Type B pancreatic cell (in vitro differentiated cells): ENCODE data around the gene CARD14. TPM values are rescaled to one million over a fixed set of nuclear protein-coding genes. Genes with fewer than 3 reads are reported as not detected.

ENCODE experiments used
- DNase-seq: peaks from one replicate; pipeline ENCODE4 v3.0.0; 2021; ENCODE audit warnings: mixed read lengths; ENCODE audit not compliant: unreplicated experiment; ENCODE audit errors: extremely low spot score
- H3K27ac Mint-ChIP-seq: 2 replicates; pipeline ENCODE4 v1.8.0; 2021; ENCODE audit warnings: mild to moderate bottlenecking, mixed read lengths
- H3K27me3 Mint-ChIP-seq: 2 replicates; pipeline ENCODE4 v1.8.0; 2021; ENCODE audit warnings: mixed read lengths
- H3K36me3 Mint-ChIP-seq: 2 replicates; pipeline ENCODE4 v1.8.0; 2021; ENCODE audit warnings: mixed read lengths
- H3K4me1 Mint-ChIP-seq: one replicate; pipeline ENCODE4 v1.8.0; 2021; ENCODE audit warnings: mixed read lengths; ENCODE audit not compliant: unreplicated experiment
- H3K4me3 Mint-ChIP-seq: 2 replicates; pipeline ENCODE4 v1.8.0; 2021; ENCODE audit warnings: mild to moderate bottlenecking, mixed read lengths
- H3K9me3 Mint-ChIP-seq: 2 replicates; pipeline ENCODE4 v1.8.0; 2021; ENCODE audit warnings: mixed read lengths
- total RNA-seq: library from RNA; stranded (reverse); gene quantifications from 2 replicates; pipeline ENCODE4 v1.2.1, GENCODE V29; 2021; ENCODE audit warnings: low replicate concordance
- TF ChIP-seq, protein P1 (sequence below): fragments of 200-600 bp; sonication (generic); conservative IDR thresholded peaks from 2 replicates; pipeline ENCODE4 v1.5.0; 2021; ENCODE audit warnings: antibody characterized with exemption, mild to moderate bottlenecking

The CARD14 gene
- total RNA-seq, 1 donor from 2014 or later: 1.9 TPM

GRCh38 chr17:80220736-80221215, 50.9 kb downstream of the CARD14 start:
- peaks cover 21% of the 10 kb centered on the region for H3K4me1 Mint-ChIP-seq
- H3K27ac Mint-ChIP-seq: no peak overlapping the region
- no peaks in the 10 kb centered on the region for H3K27me3 Mint-ChIP-seq
- H3K9me3 Mint-ChIP-seq: no peaks in the 10 kb centered on the region
- H3K36me3 Mint-ChIP-seq: peaks cover 18% of the 10 kb centered on the region
- TF ChIP-seq, protein P1, sequence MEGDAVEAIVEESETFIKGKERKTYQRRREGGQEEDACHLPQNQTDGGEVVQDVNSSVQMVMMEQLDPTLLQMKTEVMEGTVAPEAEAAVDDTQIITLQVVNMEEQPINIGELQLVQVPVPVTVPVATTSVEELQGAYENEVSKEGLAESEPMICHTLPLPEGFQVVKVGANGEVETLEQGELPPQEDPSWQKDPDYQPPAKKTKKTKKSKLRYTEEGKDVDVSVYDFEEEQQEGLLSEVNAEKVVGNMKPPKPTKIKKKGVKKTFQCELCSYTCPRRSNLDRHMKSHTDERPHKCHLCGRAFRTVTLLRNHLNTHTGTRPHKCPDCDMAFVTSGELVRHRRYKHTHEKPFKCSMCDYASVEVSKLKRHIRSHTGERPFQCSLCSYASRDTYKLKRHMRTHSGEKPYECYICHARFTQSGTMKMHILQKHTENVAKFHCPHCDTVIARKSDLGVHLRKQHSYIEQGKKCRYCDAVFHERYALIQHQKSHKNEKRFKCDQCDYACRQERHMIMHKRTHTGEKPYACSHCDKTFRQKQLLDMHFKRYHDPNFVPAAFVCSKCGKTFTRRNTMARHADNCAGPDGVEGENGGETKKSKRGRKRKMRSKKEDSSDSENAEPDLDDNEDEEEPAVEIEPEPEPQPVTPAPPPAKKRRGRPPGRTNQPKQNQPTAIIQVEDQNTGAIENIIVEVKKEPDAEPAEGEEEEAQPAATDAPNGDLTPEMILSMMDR: no peak
- DNase-seq: no peak
- peak overlapping the region; percentile 88 for H3K4me3 Mint-ChIP-seq

GRCh38 chr17:80221351-80222105, 51.7 kb downstream of the CARD14 start:
- TF ChIP-seq, protein P1: no peak
- H3K27ac Mint-ChIP-seq: no peak overlapping the region
- peaks cover 25% of the 10 kb centered on the region for H3K4me1 Mint-ChIP-seq
- no peak for DNase-seq
- no peaks in the 10 kb centered on the region for H3K27me3 Mint-ChIP-seq
- H3K36me3 Mint-ChIP-seq: peaks cover 14% of the 10 kb centered on the region
- H3K9me3 Mint-ChIP-seq: no peaks in the 10 kb centered on the region
- peak overlapping the region; percentile 88 for H3K4me3 Mint-ChIP-seq

DNA sequence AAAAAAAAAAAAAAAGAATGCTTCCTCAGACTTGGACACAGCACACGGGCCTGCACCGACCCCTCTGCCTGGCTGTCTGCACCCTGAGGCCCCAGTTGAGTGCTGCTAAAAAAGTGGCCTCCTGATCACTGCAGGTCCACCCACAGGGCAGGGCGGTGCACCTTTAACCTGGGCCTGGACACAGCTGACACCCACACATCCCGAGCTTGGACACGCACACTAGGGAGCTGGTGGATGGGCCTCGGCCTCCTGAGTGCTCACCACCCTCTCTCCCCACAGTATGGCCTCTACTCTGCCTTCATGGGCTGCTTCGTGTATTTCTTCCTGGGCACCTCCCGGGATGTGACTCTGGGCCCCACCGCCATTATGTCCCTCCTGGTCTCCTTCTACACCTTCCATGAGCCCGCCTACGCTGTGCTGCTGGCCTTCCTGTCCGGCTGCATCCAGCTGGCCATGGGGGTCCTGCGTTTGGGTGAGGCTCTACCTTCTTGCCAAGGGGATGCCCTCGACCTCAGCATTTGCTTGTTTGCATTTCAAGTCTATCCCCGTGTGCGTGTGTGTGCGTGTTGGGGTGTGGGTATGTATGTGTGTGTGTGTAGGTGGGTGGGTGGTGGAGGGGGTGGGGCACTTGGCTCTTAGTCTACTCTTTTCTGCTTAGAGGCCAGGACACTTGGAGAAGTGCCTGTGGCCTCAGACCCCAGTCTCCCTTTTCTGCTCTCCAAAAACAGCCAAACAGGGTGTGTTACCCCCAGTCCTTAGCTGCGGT, 52.7 kb downstream of the CARD14 start:
- peaks cover 10% of the 10 kb centered on the region for H3K36me3 Mint-ChIP-seq
- H3K27ac Mint-ChIP-seq: peak overlapping the region; percentile 34
- TF ChIP-seq, protein P1: no peak
- no peaks in the 10 kb centered on the region for H3K27me3 Mint-ChIP-seq
- no peaks in the 10 kb centered on the region for H3K9me3 Mint-ChIP-seq
- H3K4me1 Mint-ChIP-seq: peaks cover 28% of the 10 kb centered on the region
- peak overlapping the region; percentile 71 for H3K4me3 Mint-ChIP-seq
- DNase-seq: no peak

DNA sequence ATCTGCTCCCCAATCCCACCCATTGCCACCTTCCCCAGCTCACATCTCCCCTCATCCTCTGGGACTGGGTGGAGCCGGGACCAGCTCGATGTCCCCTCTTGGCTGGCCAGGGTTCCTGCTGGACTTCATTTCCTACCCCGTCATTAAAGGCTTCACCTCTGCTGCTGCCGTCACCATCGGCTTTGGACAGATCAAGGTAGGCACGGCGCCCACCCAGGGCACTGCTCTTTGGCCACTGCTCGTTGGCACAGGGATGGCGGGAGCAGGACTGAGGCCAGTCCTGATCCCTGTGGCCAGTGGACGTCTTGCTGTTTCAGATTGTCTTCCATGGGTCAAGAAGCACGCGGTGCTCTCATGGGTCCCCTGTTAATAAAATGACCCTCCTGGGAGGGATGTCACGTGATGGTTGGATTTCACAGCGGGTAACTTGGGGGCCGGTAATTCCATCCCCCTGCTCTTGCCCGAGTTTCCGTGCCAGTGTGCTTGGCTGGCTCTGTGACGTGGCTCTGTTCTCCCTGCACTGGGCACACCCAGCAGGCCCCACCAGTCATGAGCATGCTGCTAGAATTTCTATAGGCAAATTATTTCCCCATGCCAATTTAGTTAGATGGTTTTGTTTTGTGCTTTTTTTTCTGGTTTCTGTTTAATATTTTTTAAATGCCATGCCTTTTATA, 53.4 kb downstream of the CARD14 start:
- Mint-ChIP-seq H3K4me1 (peaks cover 28% of the 10 kb centered on the region), H3K27ac (peak overlapping the region; percentile 34), H3K27me3 (no peaks in the 10 kb centered on the region), H3K36me3 (peaks cover 9% of the 10 kb centered on the region), H3K9me3 (no peaks in the 10 kb centered on the region), H3K4me3 (peak overlapping the region; percentile 71)
- TF ChIP-seq, protein P1: no peak
- no peak for DNase-seq

DNA sequence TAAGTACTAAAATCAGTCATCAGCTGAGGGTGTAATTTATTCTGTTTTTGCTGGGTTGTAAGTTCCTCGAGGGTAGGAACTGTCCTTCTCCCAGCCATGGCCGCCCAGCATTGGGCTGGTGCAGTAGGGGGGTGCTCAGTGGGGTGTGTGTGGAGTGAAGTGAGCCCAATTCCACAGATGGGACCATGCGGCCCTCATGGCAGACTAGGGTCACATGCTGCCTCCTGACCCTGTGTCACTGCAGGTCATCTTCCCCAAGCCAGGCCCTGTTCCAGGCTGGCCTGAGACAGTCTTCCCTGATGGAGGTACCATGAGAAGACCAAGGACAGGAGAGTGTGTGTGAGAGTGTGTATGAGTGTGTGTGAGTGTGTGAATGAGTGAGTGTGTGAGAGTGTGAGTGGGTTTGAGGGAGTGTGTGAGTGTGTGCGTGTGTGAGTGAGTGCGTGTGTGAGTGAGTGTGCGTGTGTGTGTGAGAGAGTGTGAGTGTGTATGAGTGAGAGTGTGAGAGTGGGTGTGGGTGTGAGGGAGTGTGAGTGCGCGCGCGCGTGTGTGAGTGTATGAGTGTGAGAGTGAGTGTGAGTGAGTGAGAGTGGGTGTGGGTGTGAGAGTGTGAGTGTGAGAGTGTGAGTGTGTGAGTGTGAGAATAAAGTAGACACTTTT, 54.1 kb downstream of the CARD14 start:
- no peaks in the 10 kb centered on the region for H3K9me3 Mint-ChIP-seq

More for the DNA sequence above, 54.1 kb downstream of the CARD14 start:
- H3K4me3 Mint-ChIP-seq: no peak overlapping the region
- H3K27me3 Mint-ChIP-seq: no peaks in the 10 kb centered on the region
- H3K27ac Mint-ChIP-seq: peak overlapping the region; percentile 19
- TF ChIP-seq, protein P1: no peak
- DNase-seq: no peak
- peaks cover 22% of the 10 kb centered on the region for H3K4me1 Mint-ChIP-seq
- H3K36me3 Mint-ChIP-seq: peaks cover 9% of the 10 kb centered on the region
